GM12878 (cell line): ENCODE data around the gene SRSF3. TPM values are rescaled to one million over a fixed set of nuclear protein-coding genes. Genes with fewer than 3 reads are reported as not detected.

Source experiments
- ASH2L ChIP-seq: fragments of 300-600, 200-600 bp; sonication (generic); IDR thresholded peaks from 2 replicates; pipeline ENCODE4 v1.6.1; 2017; ENCODE audit warnings: low read depth, mild to moderate bottlenecking, borderline replicate concordance
- BRCA1 ChIP-seq: IDR thresholded peaks from 2 replicates; pipeline ENCODE4 v1.6.1; 2011; ENCODE audit warnings: low read depth, low read length, improper control_type of control experiment
- JUNB ChIP-seq: IDR thresholded peaks from 2 replicates; pipeline ENCODE4 v1.6.1; 2016; ENCODE audit warnings: antibody characterized with exemption, mild to moderate bottlenecking
- MEF2B ChIP-seq: fragments of 450-650 bp; IDR thresholded peaks from 2 replicates; pipeline ENCODE4 v1.6.1; 2018; ENCODE audit warnings: mild to moderate bottlenecking, moderate library complexity; ENCODE audit not compliant: partially characterized antibody, poor library complexity, severe bottlenecking
- MXI1 ChIP-seq: fragments of 150-350 bp; IDR thresholded peaks from 2 replicates; pipeline ENCODE4 v1.6.1; 2011; ENCODE audit warnings: low read depth, mild to moderate bottlenecking, inconsistent platforms, low read length, improper control_type of control experiment
- NBN ChIP-seq: fragments of 450-650 bp; IDR thresholded peaks from 2 replicates; pipeline ENCODE4 v1.6.1; 2016
- NFXL1 ChIP-seq: fragments of 450-650 bp; IDR thresholded peaks from 2 replicates; pipeline ENCODE4 v1.6.1; 2017; ENCODE audit warnings: antibody characterized with exemption, mild to moderate bottlenecking, borderline replicate concordance
- PAX8 ChIP-seq: fragments of 450-650 bp; IDR thresholded peaks from 2 replicates; pipeline ENCODE4 v1.6.1; 2017; ENCODE audit warnings: mild to moderate bottlenecking, moderate library complexity
- PBX3 ChIP-seq: IDR thresholded peaks from 2 replicates; pipeline ENCODE4 v1.6.1; 2011; ENCODE audit warnings: mild to moderate bottlenecking, low read depth, low read length, moderate library complexity; ENCODE audit not compliant: insufficient replicate concordance
- PKNOX1 ChIP-seq: fragments of 450-650 bp; IDR thresholded peaks from 2 replicates; pipeline ENCODE4 v1.6.1; 2016; ENCODE audit warnings: mild to moderate bottlenecking
- POLR2AphosphoS5 ChIP-seq: IDR thresholded peaks from 2 replicates; pipeline ENCODE4 v1.6.1; 2011; ENCODE audit warnings: mild to moderate bottlenecking, low read length, inconsistent platforms
- RAD51 ChIP-seq: fragments of 450-650 bp; IDR thresholded peaks from 2 replicates; pipeline ENCODE4 v1.6.1; 2016; ENCODE audit warnings: moderate library complexity, mild to moderate bottlenecking, inconsistent platforms
- RFX5 ChIP-seq: IDR thresholded peaks from 2 replicates; pipeline ENCODE4 v1.6.1; 2011; ENCODE audit warnings: low read depth, low read length, improper control_type of control experiment
- RUNX3 ChIP-seq: IDR thresholded peaks from 2 replicates; pipeline ENCODE4 v1.6.1; 2012; ENCODE audit warnings: low read length, inconsistent platforms
- SMAD5 ChIP-seq: IDR thresholded peaks from 2 replicates; pipeline ENCODE4 v1.6.1; 2016; ENCODE audit warnings: antibody characterized with exemption, low read depth
- SP1 ChIP-seq: IDR thresholded peaks from one replicate; pipeline ENCODE4 v1.6.1; 2011; ENCODE audit warnings: low read depth, low read length
- SRF ChIP-seq, 2 experiments: IDR thresholded peaks; 2 replicates each; pipeline ENCODE4 v1.6.1; 2011; ENCODE audit warnings: low read depth in 2 of 2, low read length in 2 of 2, mild to moderate bottlenecking in 1 of 2, moderate library complexity in 1 of 2
- SUZ12 ChIP-seq: fragments of 200-600 bp; sonication (generic); IDR thresholded peaks from one replicate; pipeline ENCODE4 v1.6.1; 2018; ENCODE audit warnings: antibody characterized with exemption, mild to moderate bottlenecking; ENCODE audit not compliant: unreplicated experiment
- TAF1 ChIP-seq: IDR thresholded peaks from 2 replicates; pipeline ENCODE4 v1.6.1; 2011; ENCODE audit warnings: mild to moderate bottlenecking, low read depth, low read length, borderline replicate concordance
- TCF7 ChIP-seq: IDR thresholded peaks from 2 replicates; pipeline ENCODE4 v1.6.1; 2014; ENCODE audit warnings: antibody characterized with exemption, borderline replicate concordance
- ZBTB33 ChIP-seq: fragments of 450-650 bp; IDR thresholded peaks from 2 replicates; pipeline ENCODE4 v1.6.1; 2017; ENCODE audit warnings: mild to moderate bottlenecking
- ZNF687 ChIP-seq: fragments of 450-650 bp; IDR thresholded peaks from 2 replicates; pipeline ENCODE4 v1.6.1; 2017; ENCODE audit warnings: mild to moderate bottlenecking, moderate library complexity
- ZSCAN29 ChIP-seq: fragments of 450-650 bp; IDR thresholded peaks from 2 replicates; pipeline ENCODE4 v1.6.1; 2017; ENCODE audit warnings: mild to moderate bottlenecking, moderate library complexity
- ZZZ3 ChIP-seq: IDR thresholded peaks from 2 replicates; pipeline ENCODE4 v1.6.1; 2011; ENCODE audit warnings: low read depth; ENCODE audit not compliant: control insufficient read depth, insufficient read length
- polyA plus RNA-seq, 11 experiments: library from polyadenylated mRNA; depleted of rRNA in 4 of 11; unstranded in 6 of 11; stranded (reverse) in 5 of 11; fragments of >200 nt; fragmentation: Nextera tagmentation in 4 of 11; fragmentation: Illumina TruSeq in 1 of 11; extraction: Ambion mirVana in 4 of 11; extraction: Trizol in 1 of 11; gene quantifications; 1 replicate in 1 of 11; 2 replicates in 10 of 11; pipeline versions ENCODE4 v1.2.1 to v1.2.3, GENCODE V29; 2011 to 2016; ENCODE audit warnings: inconsistent platforms in 2 of 11, missing spikeins in 2 of 11, low read depth in 1 of 11
- total RNA-seq, 4 experiments: library from RNA; depleted of rRNA in 3 of 4; stranded (reverse); fragments of >200 nt in 3 of 4; fragmentation: Illumina TruSeq in 1 of 4; extraction: Trizol in 1 of 4; gene quantifications; 2 replicates each; pipeline versions ENCODE4 v1.2.1 to v1.2.3, GENCODE V29; 2013 to 2021

The SRSF3 gene
- total and polyA plus RNA-seq, 10 of the 15 experiments (the other 5 are each of a cell fraction or from before 2014, with no cell fraction given): 195 to 1,377 (median 493) TPM

GRCh38 chr6:36623547-36624459, 29.6 kb downstream of the SRSF3 start (continued):
- TF ChIP-seq ZNF687: peak; percentile 66
- TF ChIP-seq ASH2L: no peak
- TF ChIP-seq SRF (IDR thresholded peaks at IDR 0.05; ENCODE audit: low read depth in 2 of 2, low read length in 2 of 2): 0 out of 4 replicates have a peak, but pooled peaks of 1 of the 2 experiments have one; percentile 21
- no peak for TF ChIP-seq RFX5
- TF ChIP-seq RAD51: no peak
- TF ChIP-seq NBN: peak; percentile 93
- peak; percentile 54 for TF ChIP-seq PBX3
- TF ChIP-seq PAX8: no peak
- TF ChIP-seq SUZ12: no peak
- peak; percentile 53 for TF ChIP-seq MEF2B
- TF ChIP-seq SMAD5: no peak
- no peak for TF ChIP-seq SP1
- no peak for TF ChIP-seq BRCA1
- TF ChIP-seq ZSCAN29: no peak
- TF ChIP-seq ZZZ3: no peak
- peak; percentile 92 for TF ChIP-seq RUNX3
- TF ChIP-seq NFXL1: no peak
- peak; percentile 83 for TF ChIP-seq PKNOX1
- no peak for TF ChIP-seq POLR2AphosphoS5
- no peak for TF ChIP-seq ZBTB33
- TF ChIP-seq MXI1: peak; percentile 32; the same call in 1 of the 2 replicates
- TF ChIP-seq TCF7: no peak
- no peak for TF ChIP-seq JUNB
- TF ChIP-seq TAF1: no peak
